ENCODE data around the gene SERTAD1. TPM values are rescaled to one million over a fixed set of nuclear protein-coding genes. Genes with fewer than 3 reads are reported as not detected.

Gene SERTAD1
- total and polyA plus RNA-seq, 2 of the 8 experiments (the other 6 are each of a cell fraction or from before 2014, with no cell fraction given), result 5.4 to 6.6 TPM

DNA sequence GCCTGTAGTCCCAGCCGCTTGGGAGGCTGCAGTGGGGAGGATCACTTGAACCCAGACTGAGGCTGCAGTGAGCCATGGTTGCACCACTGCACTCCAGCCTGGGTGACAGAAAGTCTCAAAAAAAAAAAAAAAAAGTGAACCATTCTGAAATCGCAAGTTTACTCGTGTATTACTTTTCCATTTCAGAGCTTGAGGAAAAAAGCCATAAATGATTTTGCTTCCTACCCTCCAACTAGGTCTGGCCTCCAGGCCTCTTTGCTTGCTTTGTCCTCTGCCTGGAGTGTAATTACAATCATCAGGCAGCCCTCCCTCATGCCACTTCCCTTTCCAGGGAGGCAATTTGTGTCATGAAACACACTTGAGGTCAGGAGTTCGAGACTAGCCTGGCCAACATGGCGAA lies 31.3 kb upstream of the SERTAD1 start:
- FAIRE-seq (no peak), DNase-seq (ENCODE audit: low read depth in 1 of 2, low spot score in 2 of 2) (no peak)
- 92% methylated on average over 5 of the region's 5 CpGs; no CpG with 5 or more reads in 1 of the 2 experiments for WGBS, 2 experiments (ENCODE audit: extremely low coverage in 1 of 2, insufficient coverage in 1 of 2, insufficient read length in 1 of 2, insufficient replicate concordance in 2 of 2, low coverage in 1 of 2, low lambda C conversion rate in 2 of 2, missing lambda C conversion rate in 1 of 2)
- Histone ChIP-seq H4K8ac (ENCODE audit: extremely low read depth, insufficient read depth, low read length) (no peak overlapping the region), H3K4me3 (ENCODE audit: extremely low read depth in 1 of 4, insufficient read depth in 2 of 4, low read depth in 3 of 4, low read length in 4 of 4) (no peak overlapping the region), H3K4me2 (ENCODE audit: insufficient read depth in 1 of 2, low read depth in 2 of 2, low read length in 2 of 2) (no peak overlapping the region), H3K79me1 (ENCODE audit: low read depth, low read length) (no peaks in the 10 kb centered on the region), H2BK15ac (ENCODE audit: low read length) (no peak overlapping the region), H3K56ac (replicated peaks; ENCODE audit: insufficient read length, low read depth, low read length) (no peak overlapping the region), H4K91ac (replicated peaks; ENCODE audit: insufficient read length, low read length) (no peak overlapping the region), H3K4ac (replicated peaks; ENCODE audit: insufficient read length, low read depth, low read length) (no peak overlapping the region), H3K18ac (ENCODE audit: extremely low read depth, low read length) (no peak overlapping the region), H3K9ac (replicated peaks in 1 of 4; ENCODE audit: extremely low read depth in 1 of 4, low read depth in 3 of 4, low read length in 3 of 4) (no peak overlapping the region), H2AFZ (ENCODE audit: low read length) (no peak overlapping the region), H2BK5ac (ENCODE audit: low read depth, low read length) (no peak overlapping the region), H3K36me3 (ENCODE audit: control insufficient read depth in 2 of 4, insufficient read depth in 4 of 4, low read length in 3 of 4) (no peaks in the 10 kb centered on the region), H3K27me3 (replicated peaks in 1 of 4; ENCODE audit: control insufficient read depth in 3 of 4, extremely low read depth in 1 of 4, insufficient read depth in 3 of 4, low read length in 3 of 4) (no peaks in the 10 kb centered on the region; a peak in 1 of 7 replicates), H4K20me1 (replicated peaks in 1 of 2; ENCODE audit: control insufficient read depth in 1 of 2, insufficient read depth in 2 of 2, low read length in 2 of 2) (peaks cover 0 to 1% of the 10 kb centered on the region in 2 experiments), H2AK5ac (ENCODE audit: low read depth, low read length) (no peak overlapping the region), H3K23ac (ENCODE audit: insufficient read length) (no peak overlapping the region), H3K9me3 (ENCODE audit: insufficient read depth in 2 of 2, low read depth in 1 of 2, low read length in 1 of 2) (no peaks in the 10 kb centered on the region), H2BK20ac (ENCODE audit: low read length) (no peak overlapping the region), H4K5ac (ENCODE audit: insufficient read length, low read depth, low read length) (no peak overlapping the region), H2BK12ac (ENCODE audit: low read depth, low read length) (no peak overlapping the region), H3K27ac (ENCODE audit: low read depth, low read length) (no peak overlapping the region), H3K79me2 (ENCODE audit: control insufficient read depth in 1 of 2, insufficient read depth in 2 of 2, low read length in 2 of 2) (no peaks in the 10 kb centered on the region), H3K23me2 (ENCODE audit: low read depth, low read length) (no peaks in the 10 kb centered on the region), H2BK120ac (replicated peaks; ENCODE audit: low read depth, low read length) (no peak overlapping the region), H3K14ac (ENCODE audit: insufficient read length) (no peak overlapping the region), H3K4me1 (replicated peaks in 1 of 4; ENCODE audit: control insufficient read depth in 3 of 4, insufficient read depth in 4 of 4, low read length in 3 of 4) (no peaks in the 10 kb centered on the region)
- POLR2A ChIA-PET (ENCODE audit: partially characterized antibody), result interaction anchor here (3.9 kb wide), 1 partner anchor 14 kb away, joined by 15 read pairs; the partner anchor contains the start of gene SERTAD3
- CTCF ChIA-PET (ENCODE audit: partially characterized antibody), result interaction anchor here (0.8 to 1.3 kb wide), 2 partner anchors 46 to 85 kb away, joined by 3 read pairs; no protein-coding TSS in a partner anchor
- TF ChIP-seq PHF8 (conservative IDR thresholded peaks at IDR 0.05; ENCODE audit: low read depth, low read length) (no peak), CHD1 (IDR thresholded peaks at IDR 0.05; ENCODE audit: low read depth, low read length) (no peak), KDM4A (IDR thresholded peaks at IDR 0.05; ENCODE audit: low read depth, low read length, severe bottlenecking) (no peak), RBBP5 (IDR thresholded peaks at IDR 0.05; ENCODE audit: borderline replicate concordance, low read depth, low read length) (no peak), CBX5 (IDR thresholded peaks at IDR 0.05; ENCODE audit: low read depth, low read length) (no peak), BACH1 (IDR thresholded peaks at IDR 0.05; ENCODE audit: low read length) (no peak), NRF1 (IDR thresholded peaks at IDR 0.05; ENCODE audit: low read depth, low read length) (no peak), ASH2L (IDR thresholded peaks at IDR 0.05; ENCODE audit: low read length) (no peak), ZNF274 (IDR thresholded peaks at IDR 0.05; ENCODE audit: borderline replicate concordance, extremely low read depth, low read length) (no peak), CTBP2 (IDR thresholded peaks at IDR 0.05; ENCODE audit: borderline replicate concordance, insufficient read depth, insufficient read length, low read length) (no peak), CHD2 (IDR thresholded peaks at IDR 0.05; ENCODE audit: low read length) (no peak), SIX5 (IDR thresholded peaks at IDR 0.05; ENCODE audit: low read depth, low read length) (no peak), TAF1 (IDR thresholded peaks at IDR 0.05; ENCODE audit: low read depth, low read length) (no peak), POLR2A (IDR thresholded peaks at IDR 0.05; ENCODE audit: control extremely low read depth in 1 of 2, low read depth in 2 of 2, low read length in 2 of 2) (no peak), SUZ12 (IDR thresholded peaks at IDR 0.05; ENCODE audit: low read length) (no peak)
